K562 (cell line): Measurements from ENCODE around the gene HKDC1.

Experiments used
- BCOR ChIP-seq: fragments of 450-650 bp; IDR thresholded peaks from 2 replicates; pipeline ENCODE4 v1.6.1; 2016
- CBX5 ChIP-seq: IDR thresholded peaks from 2 replicates; pipeline ENCODE4 v1.6.1; 2014; ENCODE audit warnings: low read depth, borderline replicate concordance
- CTCF ChIP-seq, 3 experiments: IDR thresholded peaks in 2 of 3; conservative IDR thresholded peaks in 1 of 3; 2 replicates each; pipeline ENCODE4 v1.5.1; 2011 to 2012; ENCODE audit warnings: low read length in 3 of 3, mild to moderate bottlenecking in 3 of 3, control low read depth in 2 of 3, improper control_type of control experiment in 1 of 3, inconsistent platforms in 1 of 3, low read depth in 1 of 3, mixed read lengths in 1 of 3, moderate library complexity in 1 of 3; ENCODE audit not compliant: insufficient read depth in 2 of 3
- CUX1 ChIP-seq: fragments of 200-800 bp; sonication (Bioruptor generic); IDR thresholded peaks from 2 replicates; pipeline ENCODE4 v1.6.1; 2016; ENCODE audit warnings: missing genetic modification characterization, missing compliant biosample characterization
- EHMT2 ChIP-seq: fragments of 450-650 bp; IDR thresholded peaks from 2 replicates; pipeline ENCODE4 v1.6.1; 2018; ENCODE audit warnings: antibody characterized with exemption
- EZH2 ChIP-seq: IDR thresholded peaks from 2 replicates; pipeline ENCODE4 v1.6.1; 2012; ENCODE audit warnings: low read depth, mild to moderate bottlenecking, inconsistent platforms, low read length, borderline replicate concordance
- POLR2A ChIP-seq: fragments of 450-650 bp; conservative IDR thresholded peaks from 2 replicates; pipeline ENCODE4 v1.6.1; 2016
- THAP7 ChIP-seq: fragments of 250-450 bp; sonication (Bioruptor Pico); IDR thresholded peaks from 2 replicates; pipeline ENCODE4 v1.5.0; 2021

- no peak for TF ChIP-seq THAP7
- no peak for TF ChIP-seq CTCF (IDR thresholded peaks at IDR 0.05 in 2 of 3, conservative IDR thresholded peaks at IDR 0.05 in 1 of 3; ENCODE audit: insufficient read depth in 2 of 3, low read depth in 1 of 3, low read length in 3 of 3)
- TF ChIP-seq EHMT2, result no peak
- no peak for TF ChIP-seq CUX1 (CRISPR knock-in tag)
- no peak for TF ChIP-seq BCOR
- no peak for TF ChIP-seq EZH2
- TF ChIP-seq CBX5, result no peak
- no peak for TF ChIP-seq POLR2A
Measured at GRCh38 chr10:69242852-69243212, 22.7 kb downstream of the HKDC1 start.
